HepG2 (cell line): ENCODE results near the gene MED4. TPM values are rescaled to one million over a fixed set of nuclear protein-coding genes. Genes with fewer than 3 reads are reported as not detected.

ENCODE experiments used
- GATAD2A ChIP-seq: IDR thresholded peaks from 2 replicates; pipeline ENCODE4 v1.6.1; 2016
- HINFP ChIP-seq: sonication (generic); formaldehyde crosslinking; IDR thresholded peaks from 2 replicates; pipeline ENCODE4 v1.4.0; 2020; ENCODE audit warnings: low read depth, mild to moderate bottlenecking, missing genetic modification reagents
- ISX ChIP-seq: sonication (generic); formaldehyde crosslinking; conservative IDR thresholded peaks from 2 replicates; pipeline ENCODE4 v1.5.0; 2020; ENCODE audit warnings: missing genetic modification reagents
- KLF16 ChIP-seq, 2 experiments: sonication (generic) in 1 of 2; formaldehyde crosslinking in 1 of 2; IDR thresholded peaks; 2 replicates each; pipeline versions ENCODE4 v1.6.1 to v1.8.0; 2016 to 2023; ENCODE audit warnings: missing genetic modification reagents in 2 of 2, missing compliant biosample characterization in 1 of 2
- SMARCC2 ChIP-seq: fragments of 450-650 bp; IDR thresholded peaks from 2 replicates; pipeline ENCODE4 v1.6.1; 2017; ENCODE audit warnings: antibody characterized with exemption, mild to moderate bottlenecking
- ZNF646 ChIP-seq: sonication (generic); formaldehyde crosslinking; IDR thresholded peaks from 2 replicates; pipeline ENCODE4 v1.9.0; 2021; ENCODE audit warnings: mild to moderate bottlenecking, missing genetic modification reagents
- ZNF687 ChIP-seq: sonication (generic); formaldehyde crosslinking; IDR thresholded peaks from 2 replicates; pipeline ENCODE4 v1.5.1; 2020; ENCODE audit warnings: mild to moderate bottlenecking, missing genetic modification reagents, moderate library complexity
- polyA plus RNA-seq, 8 experiments: library from polyadenylated mRNA; depleted of rRNA in 3 of 8; stranded (reverse) in 7 of 8; unstranded in 1 of 8; fragments of >200 nt; fragmentation: Illumina TruSeq in 4 of 8; extraction: Trizol in 4 of 8; gene quantifications; 2 replicates each; pipeline versions ENCODE4 v1.2.1 to v1.2.3, GENCODE V29; 2011 to 2016; ENCODE audit warnings: low read depth in 4 of 8, missing spikeins in 1 of 8, mixed read lengths in 1 of 8; ENCODE audit not compliant: insufficient read depth in 1 of 8
- total RNA-seq, 5 experiments: library from RNA; depleted of rRNA; stranded (reverse); fragments of >200 nt; fragmentation: Illumina TruSeq; extraction: Trizol; gene quantifications; 2 replicates each; pipeline ENCODE4 v1.2.3, GENCODE V29; 2016; ENCODE audit warnings: low read depth in 1 of 5
- TF ChIP-seq, protein P1 (sequence below): fragments of 450-650 bp; IDR thresholded peaks from 2 replicates; pipeline ENCODE4 v1.6.1; 2016

MED4 gene
- total and polyA plus RNA-seq, 2 of the 13 experiments (the other 11 are each of a cell fraction or from before 2014, with no cell fraction given): 49.4 to 57.8 TPM

DNA sequence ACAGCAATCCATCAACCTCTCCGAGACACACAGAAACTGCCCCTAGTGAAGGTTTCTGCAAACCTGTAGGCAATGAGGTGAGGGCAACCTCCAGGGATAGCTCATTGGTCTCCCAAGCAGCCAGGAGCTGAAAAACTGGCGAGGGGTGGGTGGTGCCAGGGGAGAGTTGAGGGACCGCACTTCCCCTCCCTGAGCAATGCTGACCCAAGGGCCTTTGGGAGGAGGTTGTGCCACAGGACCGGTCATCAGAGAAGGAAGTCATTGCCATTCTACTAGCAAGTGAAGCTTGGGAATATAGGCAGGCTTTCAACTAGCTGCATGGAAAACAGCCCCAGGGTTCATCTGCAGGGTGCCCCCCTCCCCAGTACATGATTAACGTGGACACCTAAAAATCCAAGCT, 23.1 kb upstream of the MED4 start (continued):
- TF ChIP-seq, protein P1, sequence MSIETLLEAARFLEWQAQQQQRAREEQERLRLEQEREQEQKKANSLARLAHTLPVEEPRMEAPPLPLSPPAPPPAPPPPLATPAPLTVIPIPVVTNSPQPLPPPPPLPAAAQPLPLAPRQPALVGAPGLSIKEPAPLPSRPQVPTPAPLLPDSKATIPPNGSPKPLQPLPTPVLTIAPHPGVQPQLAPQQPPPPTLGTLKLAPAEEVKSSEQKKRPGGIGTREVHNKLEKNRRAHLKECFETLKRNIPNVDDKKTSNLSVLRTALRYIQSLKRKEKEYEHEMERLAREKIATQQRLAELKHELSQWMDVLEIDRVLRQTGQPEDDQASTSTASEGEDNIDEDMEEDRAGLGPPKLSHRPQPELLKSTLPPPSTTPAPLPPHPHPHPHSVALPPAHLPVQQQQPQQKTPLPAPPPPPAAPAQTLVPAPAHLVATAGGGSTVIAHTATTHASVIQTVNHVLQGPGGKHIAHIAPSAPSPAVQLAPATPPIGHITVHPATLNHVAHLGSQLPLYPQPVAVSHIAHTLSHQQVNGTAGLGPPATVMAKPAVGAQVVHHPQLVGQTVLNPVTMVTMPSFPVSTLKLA: no peak
- TF ChIP-seq ISX (no peak), ZNF687 (CRISPR knock-in tag) (no peak), KLF16 (CRISPR knock-in tag; IDR thresholded peaks at IDR 0.05) (no peak), GATAD2A (CRISPR knock-in tag) (no peak), ZNF646 (CRISPR knock-in tag) (no peak), HINFP (CRISPR knock-in tag) (no peak), SMARCC2 (no peak)
- TF ChIP-seq, all 625 proteins: peak for 0
